Measurements from ENCODE around the gene CRIM1. TPM values are rescaled to one million over a fixed set of nuclear protein-coding genes. Genes with fewer than 3 reads are reported as not detected.
A peak's percentile ranks its signal among the peaks of the same experiment; 100 is the strongest.

The CRIM1 gene
- total RNA-seq, 1 donor from 2014 or later = 273 TPM

- Histone ChIP-seq H3K36me3 (peaks cover 23 to 73% of the 10 kb centered on the region in 2 donors), H3K27me3 (no peaks in the 10 kb centered on the region), H3K4me1 (peaks cover 0 to 18% of the 10 kb centered on the region in 2 donors), H3K9me3 (peaks cover 4 to 7% of the 10 kb centered on the region in 2 donors), H3K4me3 (no peak overlapping the region), H3K27ac (peak overlapping the region; percentile 75 to 83)
- TF ChIP-seq CTCF (IDR thresholded peaks at IDR 0.05) = no peak
- intact Hi-C loops (cut with DNase I) = no loop called here
- DNase-seq (ENCODE audit: low spot score in 2 of 2) = no peak
These were observed 114.1 kb downstream of the CRIM1 start for GRCh38 chr2:36469710-36470109.

- intact Hi-C loops (cut with DNase I) = no loop called here
- H3K4me3 ChIP-seq = no peak overlapping the region
- H3K9me3 ChIP-seq = peaks cover 8 to 23% of the 10 kb centered on the region in 2 donors
- H3K27me3 ChIP-seq = no peaks in the 10 kb centered on the region
- DNase-seq (ENCODE audit: low spot score in 2 of 2) = no peak
- peaks cover 12 to 72% of the 10 kb centered on the region in 2 donors for H3K36me3 ChIP-seq
- peaks cover 3 to 32% of the 10 kb centered on the region in 2 donors for H3K4me1 ChIP-seq
- peak overlapping the region in 1 of 2 donors; percentile 40 for H3K27ac ChIP-seq
- TF ChIP-seq CTCF (IDR thresholded peaks at IDR 0.05) = no peak
These were observed 117.7 kb downstream of the CRIM1 start for GRCh38 chr2:36473230-36473629.

- intact Hi-C loops (cut with DNase I) = no loop called here
- peaks cover 8 to 23% of the 10 kb centered on the region in 2 donors for H3K9me3 ChIP-seq
- peaks cover 3 to 27% of the 10 kb centered on the region in 2 donors for H3K4me1 ChIP-seq
- TF ChIP-seq CTCF (IDR thresholded peaks at IDR 0.05) = no peak
- H3K4me3 ChIP-seq = no peak overlapping the region
- H3K27me3 ChIP-seq = no peaks in the 10 kb centered on the region
- no peak for DNase-seq (ENCODE audit: low spot score in 2 of 2)
- H3K27ac ChIP-seq = peak overlapping the region; percentile 68 to 70
- H3K36me3 ChIP-seq = peaks cover 35 to 91% of the 10 kb centered on the region in 2 donors
These were observed 120.8 kb downstream of the CRIM1 start for GRCh38 chr2:36476411-36476810.

GRCh38 chr2:36477315-36477714 lies 121.7 kb downstream of the CRIM1 start:
- H3K27me3 ChIP-seq = no peaks in the 10 kb centered on the region
- no peak for DNase-seq (ENCODE audit: low spot score in 2 of 2)
- H3K27ac ChIP-seq = peak overlapping the region; percentile 68 to 70
- H3K9me3 ChIP-seq = peaks cover 8 to 23% of the 10 kb centered on the region in 2 donors
- peaks cover 3 to 29% of the 10 kb centered on the region in 2 donors for H3K4me1 ChIP-seq
- intact Hi-C loops (cut with DNase I) = no loop called here
- H3K36me3 ChIP-seq = peaks cover 37 to 91% of the 10 kb centered on the region in 2 donors
- H3K4me3 ChIP-seq = no peak overlapping the region
- TF ChIP-seq CTCF (IDR thresholded peaks at IDR 0.05) = no peak

- DNase-seq (ENCODE audit: low spot score in 2 of 2) = no peak
- Histone ChIP-seq H3K36me3 (peaks cover 37 to 90% of the 10 kb centered on the region in 2 donors), H3K4me3 (no peak overlapping the region), H3K4me1 (peaks cover 3 to 33% of the 10 kb centered on the region in 2 donors), H3K9me3 (peaks cover 8 to 23% of the 10 kb centered on the region in 2 donors), H3K27ac (peak overlapping the region; percentile 68 to 70), H3K27me3 (no peaks in the 10 kb centered on the region)
- intact Hi-C loops (cut with DNase I) = loop anchor here (1.0 kb wide), 1 partner anchor 122 kb away; the partner anchor contains the start of gene CRIM1
- no peak for TF ChIP-seq CTCF (IDR thresholded peaks at IDR 0.05)
These were observed 122.2 kb downstream of the CRIM1 start for GRCh38 chr2:36477746-36478145.

All from ascending aorta (tissue), 2 donors.